Effector CD4-positive, alpha-beta T cell (primary cell): ENCODE measurements around the gene IFT122.
"Not testable (repeated sequence)": the region's sequence is repeated elsewhere in the genome, so short reads cannot be mapped to it uniquely, and the experiment has no call there.

Experiments used
- DNase-seq: peaks from one replicate; pipeline ENCODE4 v3.0.0-alpha.2; 2020
- total RNA-seq: gene quantifications from one replicate; lab custom pipeline; 2026; lab: John Stamatoyannopoulos, UW

Gene IFT122
- total RNA-seq, result 29.8 reads per million, percentile 56 among the genes with 10 or more reads in this experiment

GRCh38 chr3:129439817-129440617, at the start of gene IFT122, which contains the start of gene MBD4:
Gene IFT122 (plus strand): TSS chr3:129440224. CDS start chr3:129440331, 107 bp downstream.
Gene MBD4 (minus strand): TSS chr3:129439948. CDS start chr3:129439833, 115 bp downstream.
- DNase-seq, result peak; percentile 98

GRCh38 chr3:129391583-129391982, 48.4 kb upstream of the IFT122 start:
- DNase-seq, result not testable (repeated sequence)

- not testable (repeated sequence) for DNase-seq
Measured at GRCh38 chr3:129392106-129392887, 47.7 kb upstream of the IFT122 start.

- DNase-seq, result no peak
Measured at GRCh38 chr3:129393271-129393670, 46.8 kb upstream of the IFT122 start.

- not testable (repeated sequence) for DNase-seq
Measured at GRCh38 chr3:129393760-129394564, 46.1 kb upstream of the IFT122 start.

GRCh38 chr3:129398803-129399144, 41.2 kb upstream of the IFT122 start:
- no peak for DNase-seq

- peak; percentile 73 for DNase-seq
Measured at GRCh38 chr3:129399145-129399894, 40.7 kb upstream of the IFT122 start.

- DNase-seq, result no peak
Measured at GRCh38 chr3:129399895-129400357, 40.1 kb upstream of the IFT122 start.

- no peak for DNase-seq
Measured at GRCh38 chr3:129402210-129402609, 37.8 kb upstream of the IFT122 start.

GRCh38 chr3:129402616-129403015, 37.4 kb upstream of the IFT122 start:
- no peak for DNase-seq

GRCh38 chr3:129403450-129403849, 36.6 kb upstream of the IFT122 start:
- DNase-seq, result no peak

- no peak for DNase-seq
Measured at GRCh38 chr3:129404130-129404529, 35.9 kb upstream of the IFT122 start.

GRCh38 chr3:129404610-129405009, 35.4 kb upstream of the IFT122 start:
- DNase-seq, result no peak

- no peak for DNase-seq
Measured at GRCh38 chr3:129409541-129409940, 30.5 kb upstream of the IFT122 start.

GRCh38 chr3:129410971-129411370, 29.1 kb upstream of the IFT122 start:
- DNase-seq, result no peak

GRCh38 chr3:129412542-129413198, 27.4 kb upstream of the IFT122 start:
- no peak for DNase-seq

- not testable (repeated sequence) for DNase-seq
Measured at GRCh38 chr3:129413238-129413637, 26.8 kb upstream of the IFT122 start.

- DNase-seq, result no peak
Measured at GRCh38 chr3:129413687-129414506, 26.1 kb upstream of the IFT122 start.

- DNase-seq, result no peak
Measured at GRCh38 chr3:129415378-129415777, 24.6 kb upstream of the IFT122 start.

- DNase-seq, result no peak
Measured at GRCh38 chr3:129415830-129416229, 24.2 kb upstream of the IFT122 start.

- no peak for DNase-seq
Measured at GRCh38 chr3:129416415-129416814, 23.6 kb upstream of the IFT122 start.
